HG03469 (cell line): ENCODE data around the gene MRNIP.
"Not testable (repeated sequence)": the region's sequence is repeated elsewhere in the genome, so short reads cannot be mapped to it uniquely, and the experiment has no call there.

Experiments used
- ATAC-seq: cut with Tn5 transposase; IDR thresholded peaks from one replicate; pipeline ENCODE4 v1.9.1; 2021; ENCODE audit warnings: mild to moderate bottlenecking, moderate library complexity, moderate number of reproducible peaks; ENCODE audit not compliant: unreplicated experiment

The MRNIP gene

GRCh38 chr5:179872055-179872827 lies 13.6 kb upstream of the MRNIP start:
- ATAC-seq: no peak

- ATAC-seq: not testable (repeated sequence)
Measured at GRCh38 chr5:179871533-179871932, 12.9 kb upstream of the MRNIP start.

- ATAC-seq: no peak
Measured at GRCh38 chr5:179870952-179871351, 12.3 kb upstream of the MRNIP start.

GRCh38 chr5:179870403-179870903 lies 11.8 kb upstream of the MRNIP start:
- no peak for ATAC-seq

- ATAC-seq: no peak
Measured at GRCh38 chr5:179869641-179870402, 11.2 kb upstream of the MRNIP start.

- ATAC-seq: no peak
Measured at GRCh38 chr5:179869101-179869500, 10.5 kb upstream of the MRNIP start.

- no peak for ATAC-seq
Measured at GRCh38 chr5:179868541-179868940, 9.9 kb upstream of the MRNIP start.

GRCh38 chr5:179867476-179867875 lies 8.9 kb upstream of the MRNIP start:
- ATAC-seq: no peak

- ATAC-seq: no peak
Measured at GRCh38 chr5:179867079-179867465, 8.5 kb upstream of the MRNIP start.

- ATAC-seq: no peak
Measured at GRCh38 chr5:179866241-179867078, 7.8 kb upstream of the MRNIP start.

- no peak for ATAC-seq
Measured at GRCh38 chr5:179865491-179866240, 7.0 kb upstream of the MRNIP start.

- no peak for ATAC-seq
Measured at GRCh38 chr5:179864686-179865085, 6.1 kb upstream of the MRNIP start.

- ATAC-seq: no peak
Measured at GRCh38 chr5:179863449-179864085, 5.0 kb upstream of the MRNIP start.

- no peak for ATAC-seq
Measured at GRCh38 chr5:179862891-179863290, 4.3 kb upstream of the MRNIP start.

GRCh38 chr5:179862296-179862695 lies 3.7 kb upstream of the MRNIP start:
- no peak for ATAC-seq

- ATAC-seq: no peak
Measured at GRCh38 chr5:179860301-179860700, 1.7 kb upstream of the MRNIP start.

- ATAC-seq: peak; percentile 7
Measured at GRCh38 chr5:179858241-179858585, 404 bp downstream of the MRNIP start.

- ATAC-seq: no peak
Measured at GRCh38 chr5:179854356-179854755, 4.3 kb downstream of the MRNIP start.

- peak; percentile 82 for ATAC-seq
Measured at GRCh38 chr5:179852993-179853547, 5.5 kb downstream of the MRNIP start.

GRCh38 chr5:179841621-179842020 lies 17.0 kb downstream of the MRNIP start:
- no peak for ATAC-seq
